ENCODE measurements around the gene RNF5.
A peak's percentile ranks its signal among the peaks of the same experiment; 100 is the strongest.
"Not testable (repeated sequence)": the region's sequence is repeated elsewhere in the genome, so short reads cannot be mapped to it uniquely, and the experiment has no call there.

The RNF5 gene

GRCh38 chr6:32175322-32175710, 2.9 kb upstream of the RNF5 start:
- no peak for DNase-seq

- peak; percentile 65 to 99 (median 96) for DNase-seq
Measured at GRCh38 chr6:32175711-32176475, 2.3 kb upstream of the RNF5 start, which contains the start of gene AGPAT1. Gene AGPAT1, minus strand, starts transcription at chr6:32176084. Its CDS starts 4,588 bp downstream, at chr6:32171496.

DNA sequence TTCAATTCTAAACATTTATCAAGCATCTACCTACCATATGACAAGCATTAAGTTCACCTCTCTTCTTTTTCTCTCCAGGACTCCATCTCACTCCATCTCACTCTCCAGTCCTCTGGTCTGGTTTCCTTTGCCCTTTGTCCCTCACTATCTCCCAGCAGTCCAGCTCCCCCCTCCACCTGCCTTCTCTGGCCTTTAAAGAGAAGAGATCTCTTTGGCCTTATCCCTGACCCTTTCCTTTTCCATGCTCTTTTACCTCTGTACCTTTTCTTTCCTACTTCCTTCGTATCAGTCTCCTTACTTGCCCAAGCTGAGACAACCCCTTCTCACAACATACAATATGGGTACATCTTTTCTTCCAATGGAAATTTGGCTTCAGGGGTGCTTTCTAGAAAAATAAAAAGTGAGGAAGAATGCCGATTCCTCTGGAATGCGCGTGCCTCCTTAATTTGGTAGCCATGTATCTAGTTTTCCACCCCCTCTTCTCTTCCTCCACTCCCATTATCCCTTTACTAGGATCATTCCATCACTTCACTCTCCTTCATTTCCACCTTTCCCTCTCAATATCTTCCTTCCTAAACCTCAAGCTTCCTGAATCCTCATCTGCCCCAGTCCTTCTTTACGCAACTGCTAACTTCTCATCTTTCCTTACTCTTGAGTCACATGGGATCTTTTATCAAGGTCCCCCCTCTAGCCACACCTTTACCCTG, 1.6 kb upstream of the RNF5 start:
- peak in 1 of 58 donors; percentile 38 for DNase-seq

- peak in 6 of 58 donors; percentile 28 to 63 (median 58) for DNase-seq
Measured at GRCh38 chr6:32177183-32177787, 920 bp upstream of the RNF5 start.

- peak in 2 of 58 donors; percentile 47 to 54 for DNase-seq
Measured at GRCh38 chr6:32178547-32179440, 589 bp downstream of the RNF5 start.

DNA sequence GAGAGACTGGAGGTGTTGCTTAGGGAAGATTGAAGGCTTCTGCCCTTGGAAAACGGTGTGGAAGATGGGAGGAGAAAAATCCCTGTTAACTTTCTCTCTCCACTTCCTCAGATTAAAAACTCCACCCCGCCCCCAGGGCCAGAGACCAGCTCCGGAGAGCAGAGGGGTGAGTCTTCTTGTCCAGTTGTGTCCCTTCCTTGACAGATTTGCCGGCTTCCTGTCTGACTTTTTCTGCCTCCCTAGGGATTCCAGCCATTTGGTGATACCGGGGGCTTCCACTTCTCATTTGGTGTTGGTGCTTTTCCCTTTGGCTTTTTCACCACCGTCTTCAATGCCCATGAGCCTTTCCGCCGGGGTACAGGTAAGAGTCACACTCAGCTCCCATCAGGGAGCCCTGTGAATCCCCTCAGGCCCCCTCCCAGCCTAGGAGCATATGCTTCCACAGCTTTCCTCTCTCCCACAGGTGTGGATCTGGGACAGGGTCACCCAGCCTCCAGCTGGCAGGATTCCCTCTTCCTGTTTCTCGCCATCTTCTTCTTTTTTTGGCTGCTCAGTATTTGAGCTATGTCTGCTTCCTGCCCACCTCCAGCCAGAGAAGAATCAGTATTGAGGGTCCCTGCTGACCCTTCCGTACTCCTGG, 1.7 kb downstream of the RNF5 start:
- no peak for DNase-seq

GRCh38 chr6:32181148-32181702, 3.0 kb downstream of the RNF5 start:
- DNase-seq = no peak

- no peak for DNase-seq
Measured at GRCh38 chr6:32181915-32182529, 3.8 kb downstream of the RNF5 start.

GRCh38 chr6:32182555-32182981, 4.4 kb downstream of the RNF5 start:
- no peak for DNase-seq

DNA sequence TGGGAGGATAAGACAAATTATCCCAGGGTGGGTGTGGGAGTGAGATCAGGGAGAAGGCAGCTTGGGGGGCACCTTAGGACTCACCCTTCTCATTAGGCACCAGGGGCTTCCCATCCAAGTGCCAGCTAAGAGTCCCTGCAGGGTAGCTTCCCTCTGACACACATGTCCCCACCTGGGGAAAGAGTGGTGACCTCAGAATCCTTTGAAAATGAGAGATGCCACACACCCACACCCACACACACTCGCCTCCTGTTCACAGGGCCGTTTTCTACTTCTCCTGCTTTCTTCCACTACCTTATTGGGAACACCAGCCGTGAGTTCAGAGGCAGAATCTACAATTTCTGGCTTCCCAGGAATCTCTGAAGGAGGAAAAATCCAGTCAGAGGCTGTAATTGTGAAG, 4.8 kb downstream of the RNF5 start:
- DNase-seq = no peak

GRCh38 chr6:32183483-32184083, 5.4 kb downstream of the RNF5 start:
- no peak for DNase-seq

- no peak for DNase-seq
Measured at GRCh38 chr6:32184084-32184640, 6.0 kb downstream of the RNF5 start, which contains the start of gene AGER. Gene AGER, minus strand, starts transcription at chr6:32184253. Its CDS starts 31 bp downstream, at chr6:32184222.

DNA sequence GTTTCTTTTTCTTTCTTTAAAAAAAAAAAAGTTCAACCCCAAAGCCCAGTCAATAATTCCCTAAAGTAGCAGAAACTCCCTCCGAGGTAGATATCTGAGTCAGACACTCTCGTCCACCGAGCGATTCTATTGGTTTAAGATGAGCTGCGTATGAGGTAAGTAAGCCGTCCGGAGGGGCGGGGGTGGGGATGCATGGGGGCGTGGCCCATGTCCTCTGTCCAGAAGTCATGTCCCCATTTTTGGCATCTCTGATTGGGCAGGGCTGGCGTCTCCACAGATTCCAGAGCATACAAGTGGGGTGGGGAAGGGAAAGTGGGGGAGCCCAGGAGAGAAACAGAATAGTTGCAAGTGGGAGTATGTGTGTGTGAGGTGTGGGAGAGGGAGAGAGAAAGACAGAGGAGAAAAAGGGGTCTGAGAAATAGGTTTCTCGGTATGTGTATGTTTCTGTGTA, 7.5 kb downstream of the RNF5 start:
- peak in 10 of 58 donors; percentile 16 to 42 (median 26) for DNase-seq

GRCh38 chr6:32186151-32186840, 8.1 kb downstream of the RNF5 start:
- not testable (repeated sequence) for DNase-seq

GRCh38 chr6:32187009-32187709, 9.0 kb downstream of the RNF5 start:
- no peak for DNase-seq

- DNase-seq = not testable (repeated sequence)
Measured at GRCh38 chr6:32187725-32188380, 9.6 kb downstream of the RNF5 start.
